GM21390 (cell line): ENCODE results near the gene RAMACL.

ENCODE experiments used
- ATAC-seq: cut with Tn5 transposase; IDR thresholded peaks from one replicate; pipeline ENCODE4 v1.9.1; 2021; ENCODE audit not compliant: unreplicated experiment

RAMACL gene

GRCh38 chr6:166618866-166619761 lies 32.6 kb upstream of the RAMACL start:
- no peak for ATAC-seq

GRCh38 chr6:166618251-166618650 lies 31.8 kb upstream of the RAMACL start:
- no peak for ATAC-seq

- ATAC-seq: no peak
Observed at GRCh38 chr6:166617359-166617758, 30.9 kb upstream of the RAMACL start.

GRCh38 chr6:166616261-166617238 lies 30.1 kb upstream of the RAMACL start:
- no peak for ATAC-seq

GRCh38 chr6:166615059-166615770 lies 28.7 kb upstream of the RAMACL start:
- no peak for ATAC-seq

- no peak for ATAC-seq
Observed at GRCh38 chr6:166614589-166614988, 28.1 kb upstream of the RAMACL start.

GRCh38 chr6:166614171-166614583 lies 27.7 kb upstream of the RAMACL start:
- no peak for ATAC-seq

GRCh38 chr6:166613027-166613426 lies 26.5 kb upstream of the RAMACL start:
- no peak for ATAC-seq

- ATAC-seq: no peak
Observed at GRCh38 chr6:166612471-166612881, 26.0 kb upstream of the RAMACL start.

GRCh38 chr6:166611631-166612030 lies 25.2 kb upstream of the RAMACL start:
- no peak for ATAC-seq

- ATAC-seq: no peak
Observed at GRCh38 chr6:166610069-166610468, 23.6 kb upstream of the RAMACL start.

GRCh38 chr6:166608774-166609173 lies 22.3 kb upstream of the RAMACL start:
- no peak for ATAC-seq

GRCh38 chr6:166605752-166606151 lies 19.3 kb upstream of the RAMACL start:
- no peak for ATAC-seq

- ATAC-seq: no peak
Observed at GRCh38 chr6:166604911-166605310, 18.4 kb upstream of the RAMACL start.

- ATAC-seq: no peak
Observed at GRCh38 chr6:166604328-166604727, 17.9 kb upstream of the RAMACL start.

- no peak for ATAC-seq
Observed at GRCh38 chr6:166603043-166603690, 16.7 kb upstream of the RAMACL start.

- no peak for ATAC-seq
Observed at GRCh38 chr6:166601956-166602355, 15.5 kb upstream of the RAMACL start.

- ATAC-seq: no peak
Observed at GRCh38 chr6:166600931-166601330, 14.5 kb upstream of the RAMACL start.

- ATAC-seq: no peak
Observed at GRCh38 chr6:166599205-166599604, 12.7 kb upstream of the RAMACL start.

GRCh38 chr6:166598441-166599138 lies 12.1 kb upstream of the RAMACL start:
- ATAC-seq: no peak
